GM21529 (cell line): ENCODE measurements around the gene EXO5.
A peak's percentile ranks its signal among the peaks of the same experiment; 100 is the strongest.
"Not testable (repeated sequence)": the region's sequence is repeated elsewhere in the genome, so short reads cannot be mapped to it uniquely, and the experiment has no call there.

Experiments used
- ATAC-seq: cut with Tn5 transposase; IDR thresholded peaks from one replicate; pipeline ENCODE4 v1.9.1; 2021; ENCODE audit not compliant: unreplicated experiment

The EXO5 gene, protein sequence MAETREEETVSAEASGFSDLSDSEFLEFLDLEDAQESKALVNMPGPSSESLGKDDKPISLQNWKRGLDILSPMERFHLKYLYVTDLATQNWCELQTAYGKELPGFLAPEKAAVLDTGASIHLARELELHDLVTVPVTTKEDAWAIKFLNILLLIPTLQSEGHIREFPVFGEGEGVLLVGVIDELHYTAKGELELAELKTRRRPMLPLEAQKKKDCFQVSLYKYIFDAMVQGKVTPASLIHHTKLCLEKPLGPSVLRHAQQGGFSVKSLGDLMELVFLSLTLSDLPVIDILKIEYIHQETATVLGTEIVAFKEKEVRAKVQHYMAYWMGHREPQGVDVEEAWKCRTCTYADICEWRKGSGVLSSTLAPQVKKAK

DNA sequence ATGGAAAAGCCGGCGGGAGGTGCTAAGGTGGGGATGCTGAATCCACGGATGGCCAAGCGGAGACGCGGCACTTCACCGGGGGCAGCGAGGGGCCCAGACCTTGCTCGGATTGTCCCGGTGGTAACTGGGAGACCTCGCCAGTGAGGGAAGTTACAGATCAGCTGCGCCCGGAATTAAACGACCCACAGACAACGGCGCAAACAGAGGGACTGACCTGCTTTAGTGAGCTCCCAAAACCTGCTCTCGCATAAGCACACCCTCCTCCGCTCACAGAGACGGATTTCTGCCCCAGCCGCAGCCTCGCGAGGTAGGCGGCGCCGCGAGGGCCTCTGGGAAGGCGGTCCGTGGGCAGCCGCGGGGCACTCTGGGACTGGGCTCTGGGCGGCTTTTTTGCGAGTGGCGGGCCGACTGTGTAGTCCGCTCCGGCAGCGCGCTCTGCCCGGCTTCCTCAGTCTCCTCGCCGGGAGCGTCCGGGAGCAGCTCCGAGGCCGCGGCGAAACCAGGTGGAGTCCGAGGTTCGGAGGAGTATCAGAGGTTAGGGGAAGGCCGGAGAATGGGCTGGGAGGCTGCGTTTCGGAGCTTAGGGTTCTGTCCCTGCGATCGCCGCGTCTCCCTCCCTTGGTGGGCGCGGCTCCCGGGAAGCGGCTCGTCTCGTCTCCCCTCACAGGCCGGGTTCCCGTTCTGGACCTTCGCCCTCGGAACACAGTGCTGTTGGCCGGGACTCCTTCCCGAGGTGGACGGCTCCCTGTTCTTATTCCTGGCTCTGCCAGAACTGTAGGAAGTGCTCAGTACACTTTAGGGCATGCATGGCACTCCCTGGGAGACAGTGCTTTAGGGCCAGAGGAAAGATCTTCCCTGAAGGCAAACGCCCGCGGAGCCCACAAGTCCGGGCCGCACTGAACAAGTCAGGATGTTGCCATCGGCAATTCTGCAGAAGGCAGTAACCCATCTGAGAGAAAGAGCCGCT is at the start of gene EXO5:
EXO5 (plus strand) TSS at position 393 of the 967 bp plus-strand sequence. CDS start 5,778 bp downstream, outside the sequence.
- peak; percentile 92 for ATAC-seq

DNA sequence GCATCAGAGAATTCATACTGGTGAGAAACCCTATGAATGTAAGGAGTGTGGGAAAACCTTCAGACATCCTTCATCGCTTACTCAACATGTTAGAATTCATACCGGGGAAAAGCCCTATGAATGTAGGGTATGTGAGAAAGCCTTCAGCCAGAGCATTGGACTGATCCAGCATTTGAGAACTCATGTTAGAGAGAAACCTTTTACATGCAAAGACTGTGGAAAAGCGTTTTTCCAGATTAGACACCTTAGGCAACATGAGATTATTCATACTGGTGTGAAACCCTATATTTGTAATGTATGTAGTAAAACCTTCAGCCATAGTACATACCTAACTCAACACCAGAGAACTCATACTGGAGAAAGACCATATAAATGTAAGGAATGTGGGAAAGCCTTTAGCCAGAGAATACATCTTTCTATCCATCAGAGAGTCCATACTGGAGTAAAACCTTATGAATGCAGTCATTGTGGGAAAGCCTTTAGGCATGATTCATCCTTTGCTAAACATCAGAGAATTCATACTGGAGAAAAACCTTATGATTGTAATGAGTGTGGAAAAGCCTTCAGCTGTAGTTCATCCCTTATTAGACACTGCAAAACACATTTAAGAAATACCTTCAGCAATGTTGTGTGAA is 45.5 kb upstream of the EXO5 start:
- ATAC-seq, result no peak

DNA sequence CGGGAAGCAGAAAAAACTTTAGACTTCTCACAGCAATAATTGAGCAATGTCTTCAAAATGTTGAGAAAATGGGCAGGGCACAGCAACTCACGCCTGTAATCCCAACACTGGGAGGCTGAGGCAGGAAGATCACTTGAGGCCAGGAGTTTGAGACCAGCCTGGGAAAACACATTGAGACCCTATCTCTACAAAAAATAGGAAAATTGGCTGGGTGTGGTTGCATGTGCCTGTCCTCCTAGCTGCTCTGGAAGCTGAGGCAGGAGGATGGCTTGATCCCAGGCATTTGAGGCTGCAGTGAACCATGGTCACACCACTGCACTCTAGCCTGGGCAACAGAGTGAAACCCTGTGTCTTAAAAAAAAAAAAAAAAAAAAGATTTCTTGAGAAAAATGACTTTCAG is 39.2 kb upstream of the EXO5 start:
- ATAC-seq, result no peak

DNA sequence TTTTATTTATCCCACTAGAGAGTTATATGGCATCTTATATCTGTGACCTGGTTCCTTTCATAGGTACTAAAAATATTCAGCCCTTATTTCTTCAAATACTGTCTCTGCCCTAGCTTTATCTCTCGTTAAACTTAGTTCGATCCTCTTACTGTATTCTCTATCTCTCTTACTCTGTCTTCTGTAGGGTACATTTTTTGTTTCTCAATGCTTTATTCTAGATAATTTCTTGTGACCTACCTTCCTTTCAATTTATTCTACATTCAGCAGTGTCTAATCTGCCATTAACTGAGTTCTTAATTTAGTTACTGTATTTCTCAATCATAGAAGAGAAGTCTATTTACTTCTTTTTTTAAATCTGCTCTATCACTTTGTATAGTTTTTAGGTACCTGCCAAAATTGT is 33.3 kb upstream of the EXO5 start:
- ATAC-seq, result no peak

DNA sequence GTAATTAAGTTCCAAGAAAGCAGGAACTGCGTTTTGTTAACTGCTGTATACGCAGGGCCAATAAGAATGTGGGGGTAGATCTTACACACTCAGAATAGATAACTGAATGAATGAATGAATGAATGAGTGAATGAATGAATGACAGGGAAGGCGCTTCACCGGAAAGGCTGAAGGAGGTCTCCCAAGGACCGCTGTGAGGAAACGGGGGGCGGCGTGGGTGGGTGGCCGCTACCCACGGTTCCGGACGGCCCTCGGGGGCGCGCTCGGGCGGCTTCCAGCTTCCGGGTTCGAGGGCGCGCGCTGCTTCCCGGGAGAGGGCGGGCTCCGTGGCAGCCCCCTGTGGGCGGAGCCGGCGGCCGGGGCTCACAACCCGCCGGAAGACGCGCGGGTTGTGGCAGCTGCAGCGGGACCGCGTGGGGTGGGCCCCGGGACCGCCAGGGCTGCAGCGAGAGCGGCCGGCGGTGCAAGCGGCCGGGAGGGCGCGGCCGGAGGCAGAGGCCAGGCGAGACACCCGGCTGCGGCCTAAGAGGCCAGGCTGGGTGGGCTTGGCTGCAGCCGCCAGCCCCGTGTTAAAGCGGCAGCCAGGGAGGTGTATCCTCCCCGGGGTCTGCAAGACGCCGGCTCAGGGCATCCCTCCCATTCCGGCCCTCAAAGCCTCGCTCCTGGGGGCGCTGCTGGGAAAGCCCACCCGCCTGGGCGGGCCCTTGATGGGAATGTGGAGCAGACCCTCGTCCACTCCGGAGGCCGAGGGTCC is 31.5 kb upstream of the EXO5 start, which contains the start of gene ZFP69:
ZFP69 (plus strand) TSS at position 367 of the 754 bp plus-strand sequence. CDS start 2,072 bp downstream, outside the sequence.
- ATAC-seq, result peak; percentile 73

DNA sequence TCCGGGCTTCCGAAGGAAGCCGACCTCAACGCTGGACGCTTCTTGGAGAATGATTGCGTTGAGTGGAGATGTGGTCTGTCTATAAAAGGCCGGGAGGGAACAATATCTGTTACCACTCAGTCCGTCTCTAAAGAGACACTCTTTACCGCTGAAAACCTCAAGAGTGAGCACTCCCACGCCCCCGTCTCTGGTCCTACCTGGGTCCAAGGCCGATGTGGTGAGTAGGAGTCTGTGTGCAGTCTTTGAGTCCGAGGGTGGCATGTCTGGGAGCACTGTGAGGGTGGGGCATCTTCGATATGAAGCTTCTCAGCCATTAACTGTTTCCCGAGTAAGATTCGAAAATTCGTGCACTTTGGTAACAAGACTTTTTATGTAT is 30.9 kb upstream of the EXO5 start:
- peak; percentile 33 for ATAC-seq

DNA sequence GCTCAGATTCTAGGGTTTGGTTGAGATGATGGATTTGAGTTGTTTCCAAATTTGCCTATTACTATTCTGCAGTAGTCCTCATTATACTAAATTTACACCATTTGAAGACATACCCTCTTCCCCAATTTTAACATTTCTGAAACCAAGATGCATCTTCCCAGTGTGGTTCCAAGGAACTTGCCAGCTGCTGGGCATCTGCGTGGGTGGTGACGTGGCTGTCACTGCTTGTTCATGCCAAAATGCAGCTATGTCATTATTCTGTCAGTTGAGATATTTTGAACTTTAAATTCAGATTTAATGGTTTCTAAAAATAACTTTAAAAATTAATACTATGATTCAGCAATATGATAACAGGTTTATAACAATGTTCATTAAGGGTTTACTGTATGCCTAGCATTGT is 30.3 kb upstream of the EXO5 start:
- ATAC-seq, result no peak

DNA sequence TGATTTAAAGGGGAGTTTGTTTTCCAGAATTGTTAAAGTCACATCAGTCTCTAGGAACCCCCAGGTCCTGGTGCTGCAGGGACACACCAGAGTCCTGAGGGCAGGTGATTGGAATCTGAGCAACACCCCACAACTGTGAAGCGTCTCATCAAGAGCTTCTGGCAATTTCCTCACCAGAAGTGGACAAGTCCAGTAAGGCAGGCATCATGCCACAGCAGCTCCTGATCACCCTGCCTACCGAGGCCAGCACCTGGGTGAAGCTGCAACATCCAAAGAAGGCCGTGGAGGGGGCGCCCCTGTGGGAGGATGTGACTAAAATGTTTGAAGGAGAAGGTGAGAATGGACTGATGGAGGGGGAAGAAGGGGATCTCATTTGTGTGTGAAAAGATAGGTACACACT is 29.4 kb upstream of the EXO5 start:
- ATAC-seq, result no peak

DNA sequence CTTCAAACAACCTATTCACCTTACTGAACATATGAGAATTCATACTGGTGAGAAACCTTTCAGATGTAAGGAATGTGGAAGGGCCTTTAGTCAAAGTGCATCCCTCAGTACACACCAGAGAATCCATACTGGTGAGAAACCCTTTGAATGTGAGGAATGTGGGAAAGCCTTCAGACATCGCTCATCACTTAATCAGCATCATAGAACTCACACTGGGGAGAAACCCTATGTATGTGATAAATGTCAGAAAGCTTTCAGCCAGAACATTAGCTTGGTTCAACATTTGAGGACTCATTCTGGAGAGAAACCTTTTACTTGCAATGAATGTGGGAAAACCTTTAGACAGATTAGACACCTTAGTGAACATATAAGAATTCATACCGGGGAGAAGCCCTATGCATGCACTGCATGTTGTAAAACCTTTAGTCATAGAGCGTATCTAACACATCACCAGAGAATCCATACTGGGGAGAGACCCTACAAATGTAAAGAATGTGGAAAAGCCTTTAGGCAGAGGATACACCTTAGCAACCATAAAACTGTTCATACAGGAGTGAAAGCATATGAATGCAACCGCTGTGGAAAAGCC is 13.2 kb upstream of the EXO5 start:
- ATAC-seq, result no peak

DNA sequence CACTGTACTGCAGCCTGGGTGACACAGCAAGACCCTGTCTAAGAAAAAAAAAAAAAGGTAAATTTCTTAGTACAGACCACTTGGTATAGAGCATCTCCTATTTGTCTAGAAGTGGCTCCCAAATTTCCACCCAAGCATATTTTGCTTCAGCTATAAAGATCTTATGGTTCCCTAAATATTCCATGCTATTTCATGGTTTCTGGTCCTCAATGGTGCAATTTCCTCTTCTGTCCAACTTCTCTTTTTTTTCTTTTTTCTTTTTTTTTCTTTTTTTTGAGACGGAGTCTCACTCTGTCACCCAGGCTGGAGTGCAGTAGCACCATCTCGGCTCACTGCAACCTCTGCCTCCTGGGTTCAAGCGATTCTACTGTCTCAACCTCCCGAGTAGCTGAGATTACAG is 5.9 kb upstream of the EXO5 start:
- not testable (repeated sequence) for ATAC-seq

DNA sequence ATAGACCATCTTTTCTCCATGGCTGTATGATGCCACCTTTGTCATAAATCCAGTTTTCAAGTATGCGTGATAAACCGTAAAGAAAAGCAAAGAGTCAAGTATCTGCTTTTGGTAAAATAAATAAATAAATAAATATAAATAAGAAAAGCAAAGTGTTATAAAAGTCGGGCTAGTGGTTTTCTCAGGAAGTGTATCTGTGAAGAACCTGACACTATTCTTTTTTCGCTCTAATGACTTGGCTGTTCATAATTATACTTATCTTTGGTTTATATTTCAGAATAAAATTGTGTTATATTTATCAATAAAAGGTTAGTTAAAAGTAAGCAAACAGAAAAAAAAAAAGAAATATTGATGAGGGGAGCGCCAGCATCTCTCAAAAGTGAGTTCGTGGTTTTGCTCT is 594 bp upstream of the EXO5 start:
- ATAC-seq, result no peak

DNA sequence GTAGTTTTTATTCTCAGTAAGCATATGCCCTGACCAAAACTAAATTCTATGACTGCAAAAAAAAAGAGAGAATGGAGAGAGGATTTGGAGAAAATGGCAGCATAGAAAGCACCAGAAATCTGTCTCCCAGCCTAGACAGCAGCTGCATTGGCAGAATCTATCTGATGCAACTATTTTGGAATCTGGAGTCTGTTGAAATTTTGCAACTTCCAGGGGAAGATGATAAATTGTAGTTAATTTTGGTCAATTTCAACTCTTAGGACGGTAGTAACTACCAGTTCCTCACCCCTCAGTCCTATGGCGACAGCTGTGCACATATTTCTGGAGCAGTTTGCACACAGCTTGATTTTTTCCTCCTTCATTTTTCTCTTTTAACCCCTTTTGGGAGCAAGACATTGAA is 10.9 kb downstream of the EXO5 start:
- ATAC-seq, result no peak

DNA sequence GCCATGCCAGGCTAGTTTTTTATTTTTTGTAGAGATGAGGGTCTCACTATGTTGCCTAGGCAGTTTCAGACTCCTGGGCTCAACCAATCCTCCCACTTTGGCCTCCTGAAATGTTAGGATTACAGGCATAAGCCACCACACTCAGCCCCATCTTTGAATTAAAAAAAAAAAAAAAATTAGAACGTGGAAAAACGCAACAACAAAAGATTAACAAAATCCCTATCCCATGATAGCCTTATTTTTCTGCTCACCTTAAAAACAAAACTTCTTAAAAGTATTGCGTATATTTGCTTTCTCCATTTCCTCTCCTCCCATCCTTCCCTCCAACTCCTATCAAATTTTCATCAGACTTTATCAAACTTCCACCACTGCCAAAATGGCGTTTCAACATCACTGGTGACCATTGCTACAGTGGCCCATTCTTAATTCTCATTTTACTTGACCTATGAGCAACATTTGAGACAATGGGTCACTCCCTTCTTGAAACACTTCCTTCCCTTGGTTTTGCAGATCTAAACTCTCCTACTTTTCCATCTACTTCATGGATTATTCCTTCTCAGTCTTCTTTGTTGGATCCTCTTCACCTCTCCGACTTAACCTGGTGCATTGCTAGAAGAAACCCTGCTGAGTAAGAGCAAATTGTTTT is 22.3 kb downstream of the EXO5 start:
- peak; percentile 4 for ATAC-seq

DNA sequence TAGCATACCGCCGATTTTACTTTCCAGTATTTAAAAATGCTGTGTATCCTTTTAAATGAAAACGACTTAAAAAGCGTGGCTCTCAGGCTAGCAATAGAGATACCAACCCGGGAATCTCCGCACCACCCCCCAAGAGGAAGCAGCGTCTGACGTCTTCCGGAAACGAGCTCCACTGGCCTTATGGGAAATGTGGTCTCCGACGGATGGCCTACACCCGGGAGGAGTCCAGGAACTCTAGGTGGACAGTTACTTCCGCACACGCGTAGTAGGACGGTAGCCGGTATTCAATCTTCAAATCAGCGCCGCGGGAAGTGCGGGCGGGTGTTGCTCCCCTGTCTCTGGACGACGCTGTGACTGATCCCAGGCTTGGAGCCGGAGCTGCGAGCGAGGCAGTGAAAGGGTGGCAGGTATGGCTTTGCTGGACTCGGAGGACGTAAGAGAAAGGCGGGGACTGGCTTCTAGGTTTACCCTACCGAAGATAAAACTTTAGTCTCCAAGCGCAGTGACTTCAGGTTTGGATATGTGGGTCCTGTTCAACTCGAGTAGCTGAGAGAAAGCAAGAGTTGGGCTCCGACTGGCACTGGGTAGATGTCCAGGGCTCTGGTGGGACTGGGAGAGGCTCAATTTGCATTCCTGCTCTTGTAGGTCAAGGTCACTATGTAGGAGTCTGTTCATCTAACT is 23.0 kb downstream of the EXO5 start, which contains the start of gene ZNF684:
ZNF684 (plus strand) TSS at position 257 of the 681 bp plus-strand sequence. CDS start 1,530 bp downstream, outside the sequence.
- peak; percentile 96 for ATAC-seq

DNA sequence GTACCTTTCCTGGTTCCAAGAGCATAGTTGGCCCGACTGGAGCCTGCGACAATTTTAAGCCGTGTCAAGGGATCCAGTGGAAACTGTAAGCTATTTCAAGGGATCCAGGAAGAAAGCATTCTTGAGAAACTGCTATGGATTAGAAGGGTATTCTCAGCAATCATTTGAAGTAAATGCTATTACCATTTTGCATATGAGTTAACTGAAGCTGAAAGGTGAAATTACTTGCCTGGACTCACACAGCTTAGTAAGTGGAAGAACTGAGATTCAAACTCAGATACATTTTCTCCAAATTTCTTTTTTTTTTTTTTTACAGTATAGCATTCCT is 23.5 kb downstream of the EXO5 start:
- no peak for ATAC-seq

DNA sequence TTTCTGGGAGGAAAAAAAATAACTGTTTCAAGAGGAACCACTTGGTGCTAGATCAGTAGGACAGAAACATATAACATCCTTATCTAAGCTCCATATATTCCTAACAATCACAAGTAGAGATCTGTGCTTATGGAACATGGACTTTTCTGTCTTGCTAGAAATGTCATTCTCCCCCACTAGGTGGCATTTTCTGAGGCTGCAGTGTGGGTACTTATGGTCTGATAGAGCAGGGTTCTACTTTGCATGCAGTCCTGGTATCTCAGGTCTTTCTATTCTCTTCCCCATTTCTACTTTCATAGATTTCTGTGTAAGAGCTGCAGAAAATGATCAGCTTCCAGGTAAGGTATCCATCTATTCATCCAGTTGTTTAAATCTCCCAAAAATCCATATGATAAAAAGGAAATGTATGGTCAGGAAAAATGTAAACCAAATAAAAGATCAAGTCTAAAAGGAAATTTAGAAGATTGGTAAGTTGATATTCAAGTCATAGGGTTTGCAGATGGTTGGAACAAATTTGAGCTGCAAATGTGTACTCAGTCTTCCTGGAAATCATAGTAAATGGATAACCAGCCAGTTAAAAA is 24.4 kb downstream of the EXO5 start:
- ATAC-seq, result no peak

DNA sequence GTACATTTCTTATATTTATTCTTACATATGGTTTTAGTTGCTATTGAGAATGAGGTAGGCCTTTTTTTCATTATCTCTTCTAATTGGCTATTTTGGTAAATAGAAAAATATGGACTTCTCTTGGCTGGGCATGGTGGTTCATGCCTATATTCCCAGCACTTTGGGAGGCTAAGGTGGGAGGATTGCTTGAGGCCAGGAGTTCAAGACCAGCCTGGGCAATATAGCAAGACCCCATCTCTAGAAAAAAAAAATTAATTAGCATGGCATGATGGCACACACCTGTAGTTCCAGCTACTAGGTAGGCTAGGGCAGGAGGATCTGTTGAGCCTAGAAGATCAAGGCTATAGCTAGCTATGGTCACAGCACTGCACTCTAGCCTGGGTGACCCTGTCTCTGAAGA is 26.0 kb downstream of the EXO5 start:
- ATAC-seq, result no peak

DNA sequence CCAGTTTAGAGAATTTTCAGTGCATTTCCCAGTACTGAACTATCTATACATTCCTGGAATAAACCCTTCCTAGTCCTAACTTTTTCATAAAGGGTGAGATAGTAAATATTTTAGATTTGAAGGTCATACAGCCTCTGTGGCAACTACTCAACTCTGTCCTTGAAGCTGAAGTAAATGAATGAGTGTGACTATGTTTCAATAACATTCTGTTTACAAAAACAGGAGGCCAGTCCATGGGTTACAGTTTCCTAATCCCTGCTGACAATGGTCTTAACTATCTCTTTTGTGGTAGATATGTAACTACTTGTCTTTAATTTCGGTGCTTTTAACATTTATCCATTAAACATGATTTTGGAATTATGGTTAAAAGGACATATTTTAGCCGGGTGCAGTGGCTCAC is 27.2 kb downstream of the EXO5 start:
- no peak for ATAC-seq

DNA sequence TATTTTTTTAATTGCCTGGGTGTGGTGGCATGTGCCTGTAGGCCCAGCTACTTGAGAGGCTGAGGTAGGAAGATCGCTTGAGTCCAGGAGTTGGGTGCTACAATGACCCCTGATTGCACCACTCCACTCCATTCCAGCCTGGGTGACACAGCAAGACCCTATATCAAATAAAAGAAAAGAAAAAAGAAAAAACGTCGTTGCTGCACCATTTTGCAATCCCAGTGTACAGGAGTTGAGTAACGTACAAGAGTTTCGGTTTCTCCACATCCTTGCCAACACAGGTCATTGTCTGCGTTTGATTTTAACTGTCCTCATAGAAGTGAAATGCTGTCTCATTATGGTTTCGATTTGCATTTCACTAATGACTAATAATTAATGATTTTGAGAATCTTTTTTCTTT is 30.8 kb downstream of the EXO5 start:
- ATAC-seq, result no peak
